HepG2 (cell line): Measurements from ENCODE around the gene CAGE1. TPM values are rescaled to one million over a fixed set of nuclear protein-coding genes. Genes with fewer than 3 reads are reported as not detected.

Source experiments
- ATF5 ChIP-seq: sonication (generic); formaldehyde crosslinking; IDR thresholded peaks from 2 replicates; pipeline ENCODE4 v1.4.0; 2020; ENCODE audit warnings: mild to moderate bottlenecking, low read depth, missing genetic modification reagents
- BRCA1 ChIP-seq: sonication (generic); formaldehyde crosslinking; IDR thresholded peaks from 2 replicates; pipeline ENCODE4 v1.4.0; 2020; ENCODE audit warnings: missing genetic modification reagents
- EP300 ChIP-seq, 3 experiments: sonication (generic) in 1 of 3; formaldehyde crosslinking in 1 of 3; IDR thresholded peaks; 2 replicates each; pipeline versions ENCODE4 v1.5.1 to v1.6.1; 2011 to 2020; ENCODE audit warnings: low read depth in 2 of 3, low read length in 2 of 3, borderline replicate concordance in 1 of 3, improper control_type of control experiment in 1 of 3, mild to moderate bottlenecking in 1 of 3, missing genetic modification reagents in 1 of 3, moderate library complexity in 1 of 3
- FOXO1 ChIP-seq: sonication (generic); formaldehyde crosslinking; IDR thresholded peaks from 2 replicates; pipeline ENCODE4 v1.4.0; 2020; ENCODE audit warnings: missing genetic modification reagents
- HCFC1 ChIP-seq: fragments of 150-350 bp; IDR thresholded peaks from 2 replicates; pipeline ENCODE4 v1.6.1; 2014; ENCODE audit warnings: low read depth, low read length
- HIVEP1 ChIP-seq: sonication (generic); formaldehyde crosslinking; IDR thresholded peaks from 2 replicates; pipeline ENCODE4 v1.4.0; 2020; ENCODE audit warnings: mild to moderate bottlenecking, missing genetic modification reagents
- HNF4G ChIP-seq, 2 experiments: sonication (generic) in 1 of 2; formaldehyde crosslinking in 1 of 2; IDR thresholded peaks; 2 replicates each; pipeline versions ENCODE4 v1.4.0 to v1.6.1; 2011 to 2020; ENCODE audit warnings: borderline replicate concordance in 2 of 2, low read depth in 2 of 2, mild to moderate bottlenecking in 2 of 2, low read length in 1 of 2, missing genetic modification reagents in 1 of 2, moderate library complexity in 1 of 2
- KLF13 ChIP-seq: sonication (generic); formaldehyde crosslinking; IDR thresholded peaks from 2 replicates; pipeline ENCODE4 v1.4.0; 2020; ENCODE audit warnings: mild to moderate bottlenecking, missing genetic modification reagents
- NR2C2 ChIP-seq: sonication (generic); formaldehyde crosslinking; IDR thresholded peaks from 2 replicates; pipeline ENCODE4 v1.4.0; 2020; ENCODE audit warnings: missing genetic modification reagents, mild to moderate bottlenecking, moderate library complexity, borderline replicate concordance
- SP4 ChIP-seq: sonication (generic); formaldehyde crosslinking; IDR thresholded peaks from 2 replicates; pipeline ENCODE4 v1.8.1; 2023; ENCODE audit warnings: mild to moderate bottlenecking, missing genetic modification reagents
- SRSF9 ChIP-seq: fragments of 200-400 bp; formaldehyde crosslinking; IDR thresholded peaks from 2 replicates; pipeline ENCODE4 v1.6.1; 2018; ENCODE audit warnings: borderline replicate concordance, mild to moderate bottlenecking, low read depth, low read length; ENCODE audit not compliant: insufficient read depth, poor library complexity, severe bottlenecking
- TCF7 ChIP-seq: sonication (generic); IDR thresholded peaks from 2 replicates; pipeline ENCODE4 v1.6.1; 2016; ENCODE audit warnings: antibody characterized with exemption, low read depth
- TP53 ChIP-seq: sonication (generic); formaldehyde crosslinking; conservative IDR thresholded peaks from 2 replicates; pipeline ENCODE4 v1.4.0; 2020; ENCODE audit warnings: missing genetic modification reagents
- ZBTB7B ChIP-seq: sonication (generic); formaldehyde crosslinking; IDR thresholded peaks from 2 replicates; pipeline ENCODE4 v1.4.0; 2020; ENCODE audit warnings: missing genetic modification reagents
- ZNF124 ChIP-seq: sonication (generic); formaldehyde crosslinking; IDR thresholded peaks from 2 replicates; pipeline ENCODE4 v1.4.0; 2020; ENCODE audit warnings: missing genetic modification reagents
- ZNF574 ChIP-seq: sonication (generic); formaldehyde crosslinking; IDR thresholded peaks from 2 replicates; pipeline ENCODE4 v1.4.0; 2020; ENCODE audit warnings: missing genetic modification reagents
- ZNF792 ChIP-seq: IDR thresholded peaks from 2 replicates; pipeline ENCODE4 v1.6.1; 2016
- polyA plus RNA-seq, 8 experiments: library from polyadenylated mRNA; depleted of rRNA in 3 of 8; stranded (reverse) in 7 of 8; unstranded in 1 of 8; fragments of >200 nt; fragmentation: Illumina TruSeq in 4 of 8; extraction: Trizol in 4 of 8; gene quantifications; 2 replicates each; pipeline versions ENCODE4 v1.2.1 to v1.2.3, GENCODE V29; 2011 to 2016; ENCODE audit warnings: low read depth in 4 of 8, missing spikeins in 1 of 8, mixed read lengths in 1 of 8; ENCODE audit not compliant: insufficient read depth in 1 of 8
- total RNA-seq, 5 experiments: library from RNA; depleted of rRNA; stranded (reverse); fragments of >200 nt; fragmentation: Illumina TruSeq; extraction: Trizol; gene quantifications; 2 replicates each; pipeline ENCODE4 v1.2.3, GENCODE V29; 2016; ENCODE audit warnings: low read depth in 1 of 5
- TF ChIP-seq, protein P1 (sequence below): sonication (generic); formaldehyde crosslinking; IDR thresholded peaks from 2 replicates; pipeline ENCODE4 v1.8.1; 2023; ENCODE audit warnings: missing genetic modification reagents, mild to moderate bottlenecking, borderline replicate concordance
- TF ChIP-seq, protein P2 (sequence below): sonication (generic); formaldehyde crosslinking; IDR thresholded peaks from 2 replicates; pipeline ENCODE4 v1.4.0; 2020; ENCODE audit warnings: mild to moderate bottlenecking, missing genetic modification reagents, borderline replicate concordance

CAGE1 gene
- total and polyA plus RNA-seq, 2 of the 13 experiments (the other 11 are each of a cell fraction or from before 2014, with no cell fraction given) = 0.03 to 0.15 TPM

DNA sequence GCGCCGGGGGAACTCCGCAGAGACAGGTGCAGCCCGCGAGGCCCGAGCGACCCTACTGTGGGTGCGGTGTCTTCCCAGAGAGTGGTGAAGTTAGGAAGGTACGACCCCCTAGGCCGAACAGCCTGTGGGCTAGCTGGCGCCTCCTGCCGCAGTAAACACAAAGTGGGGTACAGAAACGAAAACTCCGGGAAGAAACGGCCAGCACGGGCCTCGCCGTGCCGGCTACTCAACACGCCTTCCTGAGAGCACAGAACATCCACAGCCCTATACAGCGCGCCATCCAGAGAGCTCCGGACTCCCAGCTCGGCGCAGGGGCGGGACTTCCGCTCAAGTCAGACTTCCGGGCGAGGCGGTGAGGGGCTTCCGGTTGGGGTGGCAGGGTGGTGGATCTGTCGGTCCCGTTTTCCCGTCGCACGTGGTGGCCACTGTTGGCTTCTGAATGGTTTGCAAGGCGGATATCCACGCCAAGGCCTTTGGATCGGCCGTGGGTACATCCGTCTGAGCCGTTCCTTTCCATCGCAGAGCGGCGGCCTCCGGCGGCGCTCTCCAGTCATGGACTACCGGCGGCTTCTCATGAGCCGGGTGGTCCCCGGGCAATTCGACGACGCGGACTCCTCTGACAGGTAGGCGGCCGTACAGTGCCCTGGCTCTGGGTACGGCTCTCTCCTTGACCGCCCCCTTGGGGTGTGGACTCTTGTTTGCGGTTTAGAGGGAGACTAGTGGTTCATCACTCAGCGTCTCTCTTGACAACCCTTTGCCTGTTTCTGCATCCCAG, at the start of gene CAGE1, which contains the start of gene RIOK1 (continued):
- TF ChIP-seq HCFC1 (peak; percentile 47; the same call in 1 of the 2 replicates), ZNF124 (peak; percentile 76), EP300 (IDR thresholded peaks at IDR 0.05; ENCODE audit: low read depth in 2 of 2, low read length in 2 of 2) (peak in 1 of 2 experiments; percentile 17; a peak in 1 of 4 replicates), EP300 (CRISPR knock-in tag; IDR thresholded peaks at IDR 0.05; ENCODE audit: borderline replicate concordance) (peak; percentile 5; the same call in 1 of the 2 replicates), TCF7 (no peak; the same call in 1 of the 2 replicates), ZNF792 (CRISPR knock-in tag) (peak; percentile 97), BRCA1 (CRISPR knock-in tag) (0 out of 2 replicates have a peak, but pooled peaks have one; percentile 79), HIVEP1 (CRISPR knock-in tag) (peak; percentile 99), ATF5 (peak; percentile 59; the same call in 1 of the 2 replicates), ZBTB7B (CRISPR knock-in tag) (peak; percentile 92), ZNF574 (peak; percentile 93), FOXO1 (CRISPR knock-in tag) (peak; percentile 52; the same call in 1 of the 2 replicates), NR2C2 (CRISPR knock-in tag) (peak; percentile 86), TP53 (peak; percentile 73; the same call in 1 of the 2 replicates), SRSF9 (no peak), KLF13 (CRISPR knock-in tag) (0 out of 2 replicates have a peak, but pooled peaks have one; percentile 79), HNF4G (IDR thresholded peaks at IDR 0.05; ENCODE audit: borderline replicate concordance, low read depth, low read length) (no peak; the same call in 1 of the 2 replicates), HNF4G (CRISPR knock-in tag; IDR thresholded peaks at IDR 0.05; ENCODE audit: borderline replicate concordance, low read depth) (no peak; the same call in 1 of the 2 replicates), SP4 (CRISPR knock-in tag) (peak; percentile 90)
- TF ChIP-seq, protein P1, sequence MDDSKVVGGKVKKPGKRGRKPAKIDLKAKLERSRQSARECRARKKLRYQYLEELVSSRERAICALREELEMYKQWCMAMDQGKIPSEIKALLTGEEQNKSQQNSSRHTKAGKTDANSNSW = 0 out of 2 replicates have a peak, but pooled peaks have one; percentile 92
- TF ChIP-seq, protein P2, sequence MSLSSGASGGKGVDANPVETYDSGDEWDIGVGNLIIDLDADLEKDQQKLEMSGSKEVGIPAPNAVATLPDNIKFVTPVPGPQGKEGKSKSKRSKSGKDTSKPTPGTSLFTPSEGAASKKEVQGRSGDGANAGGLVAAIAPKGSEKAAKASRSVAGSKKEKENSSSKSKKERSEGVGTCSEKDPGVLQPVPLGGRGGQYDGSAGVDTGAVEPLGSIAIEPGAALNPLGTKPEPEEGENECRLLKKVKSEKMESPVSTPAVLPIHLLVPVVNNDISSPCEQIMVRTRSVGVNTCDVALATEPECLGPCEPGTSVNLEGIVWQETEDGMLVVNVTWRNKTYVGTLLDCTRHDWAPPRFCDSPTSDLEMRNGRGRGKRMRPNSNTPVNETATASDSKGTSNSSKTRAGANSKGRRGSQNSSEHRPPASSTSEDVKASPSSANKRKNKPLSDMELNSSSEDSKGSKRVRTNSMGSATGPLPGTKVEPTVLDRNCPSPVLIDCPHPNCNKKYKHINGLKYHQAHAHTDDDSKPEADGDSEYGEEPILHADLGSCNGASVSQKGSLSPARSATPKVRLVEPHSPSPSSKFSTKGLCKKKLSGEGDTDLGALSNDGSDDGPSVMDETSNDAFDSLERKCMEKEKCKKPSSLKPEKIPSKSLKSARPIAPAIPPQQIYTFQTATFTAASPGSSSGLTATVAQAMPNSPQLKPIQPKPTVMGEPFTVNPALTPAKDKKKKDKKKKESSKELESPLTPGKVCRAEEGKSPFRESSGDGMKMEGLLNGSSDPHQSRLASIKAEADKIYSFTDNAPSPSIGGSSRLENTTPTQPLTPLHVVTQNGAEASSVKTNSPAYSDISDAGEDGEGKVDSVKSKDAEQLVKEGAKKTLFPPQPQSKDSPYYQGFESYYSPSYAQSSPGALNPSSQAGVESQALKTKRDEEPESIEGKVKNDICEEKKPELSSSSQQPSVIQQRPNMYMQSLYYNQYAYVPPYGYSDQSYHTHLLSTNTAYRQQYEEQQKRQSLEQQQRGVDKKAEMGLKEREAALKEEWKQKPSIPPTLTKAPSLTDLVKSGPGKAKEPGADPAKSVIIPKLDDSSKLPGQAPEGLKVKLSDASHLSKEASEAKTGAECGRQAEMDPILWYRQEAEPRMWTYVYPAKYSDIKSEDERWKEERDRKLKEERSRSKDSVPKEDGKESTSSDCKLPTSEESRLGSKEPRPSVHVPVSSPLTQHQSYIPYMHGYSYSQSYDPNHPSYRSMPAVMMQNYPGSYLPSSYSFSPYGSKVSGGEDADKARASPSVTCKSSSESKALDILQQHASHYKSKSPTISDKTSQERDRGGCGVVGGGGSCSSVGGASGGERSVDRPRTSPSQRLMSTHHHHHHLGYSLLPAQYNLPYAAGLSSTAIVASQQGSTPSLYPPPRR = peak; percentile 59; the same call in 1 of the 2 replicates
